ENCODE data around the gene GAL3ST3. TPM values are rescaled to one million over a fixed set of nuclear protein-coding genes. Genes with fewer than 3 reads are reported as not detected.
"Not testable (repeated sequence)": the region's sequence is repeated elsewhere in the genome, so short reads cannot be mapped to it uniquely, and the experiment has no call there.

Gene GAL3ST3
- total RNA-seq, 3 donors from 2014 or later: not detected

- Mint-ChIP-seq H3K27me3 (ENCODE audit: low read depth) (peaks cover 12% of the 10 kb centered on the region), H3K9me3 (no peaks in the 10 kb centered on the region)
Observed at GRCh38 chr11:66017321-66017720, 31.6 kb downstream of the GAL3ST3 start.

GRCh38 chr11:66016793-66017177, 32.2 kb downstream of the GAL3ST3 start:
- no peaks in the 10 kb centered on the region for H3K9me3 Mint-ChIP-seq

More at GRCh38 chr11:66017321-66017720, 31.6 kb downstream of the GAL3ST3 start:
- Mint-ChIP-seq H3K4me1 (ENCODE audit: low read depth) (peaks cover 11% of the 10 kb centered on the region), H3K4me3 (no peak overlapping the region), H3K36me3 (ENCODE audit: insufficient read depth) (no peaks in the 10 kb centered on the region)
- peak; percentile 49 for DNase-seq
- peak in 1 of 2 donors; percentile 17 for ATAC-seq

GRCh38 chr11:66015936-66016792, 32.8 kb downstream of the GAL3ST3 start:
- Mint-ChIP-seq H3K36me3 (ENCODE audit: insufficient read depth) (no peaks in the 10 kb centered on the region), H3K9me3 (no peaks in the 10 kb centered on the region), H3K27me3 (ENCODE audit: low read depth) (peaks cover 16% of the 10 kb centered on the region), H3K4me1 (ENCODE audit: low read depth) (peaks cover 10% of the 10 kb centered on the region), H3K4me3 (no peak overlapping the region)
- no peak for DNase-seq
- ATAC-seq: no peak

More at GRCh38 chr11:66016793-66017177, 32.2 kb downstream of the GAL3ST3 start:
- H3K27me3 Mint-ChIP-seq (ENCODE audit: low read depth): peaks cover 12% of the 10 kb centered on the region
- H3K4me3 Mint-ChIP-seq: no peak overlapping the region
- H3K36me3 Mint-ChIP-seq (ENCODE audit: insufficient read depth): no peaks in the 10 kb centered on the region
- H3K4me1 Mint-ChIP-seq (ENCODE audit: low read depth): peaks cover 11% of the 10 kb centered on the region
- no peak for ATAC-seq
- no peak for DNase-seq

GRCh38 chr11:66015454-66015881, 33.5 kb downstream of the GAL3ST3 start:
- Mint-ChIP-seq H3K9me3 (no peaks in the 10 kb centered on the region), H3K4me1 (ENCODE audit: low read depth) (peaks cover 8% of the 10 kb centered on the region), H3K36me3 (ENCODE audit: insufficient read depth) (no peaks in the 10 kb centered on the region), H3K4me3 (no peak overlapping the region), H3K27me3 (ENCODE audit: low read depth) (peaks cover 17% of the 10 kb centered on the region)
- ATAC-seq: no peak
- no peak for DNase-seq

- H3K4me1 Mint-ChIP-seq (ENCODE audit: low read depth): peaks cover 6% of the 10 kb centered on the region
- H3K9me3 Mint-ChIP-seq: no peaks in the 10 kb centered on the region
Observed at GRCh38 chr11:66014804-66015453, 34.0 kb downstream of the GAL3ST3 start.

GRCh38 chr11:66013762-66014100, 35.2 kb downstream of the GAL3ST3 start:
- H3K27me3 Mint-ChIP-seq (ENCODE audit: low read depth): peaks cover 22% of the 10 kb centered on the region
- H3K36me3 Mint-ChIP-seq (ENCODE audit: insufficient read depth): no peaks in the 10 kb centered on the region
- H3K4me1 Mint-ChIP-seq (ENCODE audit: low read depth): peaks cover 6% of the 10 kb centered on the region
- ATAC-seq (no peak), DNase-seq (no peak)
- H3K9me3 Mint-ChIP-seq: no peaks in the 10 kb centered on the region
- no peak overlapping the region for H3K4me3 Mint-ChIP-seq

More at GRCh38 chr11:66014804-66015453, 34.0 kb downstream of the GAL3ST3 start:
- DNase-seq (no peak), ATAC-seq (no peak)
- H3K27me3 Mint-ChIP-seq (ENCODE audit: low read depth): peaks cover 22% of the 10 kb centered on the region
- no peaks in the 10 kb centered on the region for H3K36me3 Mint-ChIP-seq (ENCODE audit: insufficient read depth)
- no peak overlapping the region for H3K4me3 Mint-ChIP-seq

GRCh38 chr11:66012946-66013761, 35.8 kb downstream of the GAL3ST3 start:
- ATAC-seq: no peak
- no peaks in the 10 kb centered on the region for H3K9me3 Mint-ChIP-seq
- peaks cover 6% of the 10 kb centered on the region for H3K4me1 Mint-ChIP-seq (ENCODE audit: low read depth)
- H3K36me3 Mint-ChIP-seq (ENCODE audit: insufficient read depth): no peaks in the 10 kb centered on the region
- DNase-seq: no peak
- peaks cover 22% of the 10 kb centered on the region for H3K27me3 Mint-ChIP-seq (ENCODE audit: low read depth)
- no peak overlapping the region for H3K4me3 Mint-ChIP-seq

GRCh38 chr11:66012371-66012945, 36.5 kb downstream of the GAL3ST3 start:
- no peak for DNase-seq
- H3K36me3 Mint-ChIP-seq (ENCODE audit: insufficient read depth): no peaks in the 10 kb centered on the region
- no peak overlapping the region for H3K4me3 Mint-ChIP-seq
- no peak for ATAC-seq
- H3K9me3 Mint-ChIP-seq: no peaks in the 10 kb centered on the region
- peaks cover 22% of the 10 kb centered on the region for H3K27me3 Mint-ChIP-seq (ENCODE audit: low read depth)
- peaks cover 3% of the 10 kb centered on the region for H3K4me1 Mint-ChIP-seq (ENCODE audit: low read depth)

GRCh38 chr11:66011785-66012303, 37.1 kb downstream of the GAL3ST3 start, which contains the start of gene CST6:
CST6 (plus strand) TSS chr11:66012008; CDS start chr11:66012045, 37 bp downstream.
- DNase-seq: no peak
- Mint-ChIP-seq H3K36me3 (ENCODE audit: insufficient read depth) (no peaks in the 10 kb centered on the region), H3K27me3 (ENCODE audit: low read depth) (peaks cover 22% of the 10 kb centered on the region), H3K4me3 (no peak within 1 kb of the TSS), H3K9me3 (no peaks in the 10 kb centered on the region), H3K4me1 (ENCODE audit: low read depth) (no peaks in the 10 kb centered on the region)
- ATAC-seq: peak; percentile 37 to 49

GRCh38 chr11:66011239-66011784, 37.6 kb downstream of the GAL3ST3 start:
- Mint-ChIP-seq H3K27me3 (ENCODE audit: low read depth) (peaks cover 22% of the 10 kb centered on the region), H3K4me3 (no peak overlapping the region), H3K4me1 (ENCODE audit: low read depth) (no peaks in the 10 kb centered on the region), H3K36me3 (ENCODE audit: insufficient read depth) (no peaks in the 10 kb centered on the region), H3K9me3 (no peaks in the 10 kb centered on the region)
- DNase-seq (no peak), ATAC-seq (no peak)

- not testable (repeated sequence) for DNase-seq; H3K4me1 Mint-ChIP-seq (ENCODE audit: low read depth); H3K9me3 Mint-ChIP-seq; ATAC-seq; H3K4me3 Mint-ChIP-seq; H3K36me3 Mint-ChIP-seq (ENCODE audit: insufficient read depth)
- H3K27me3 Mint-ChIP-seq (ENCODE audit: low read depth): peaks cover 22% of the 10 kb centered on the region
Observed at GRCh38 chr11:66010036-66010435, 38.9 kb downstream of the GAL3ST3 start.

GRCh38 chr11:66008468-66009101, 40.4 kb downstream of the GAL3ST3 start:
- DNase-seq (no peak), ATAC-seq (no peak)
- Mint-ChIP-seq H3K9me3 (no peaks in the 10 kb centered on the region), H3K4me3 (no peak overlapping the region), H3K36me3 (ENCODE audit: insufficient read depth) (peaks cover 10% of the 10 kb centered on the region), H3K27me3 (ENCODE audit: low read depth) (peaks cover 19% of the 10 kb centered on the region), H3K4me1 (ENCODE audit: low read depth) (peaks cover under 1% of the 10 kb centered on the region)

GRCh38 chr11:66008095-66008467, 40.9 kb downstream of the GAL3ST3 start:
- Mint-ChIP-seq H3K27me3 (ENCODE audit: low read depth) (peaks cover 15% of the 10 kb centered on the region), H3K36me3 (ENCODE audit: insufficient read depth) (peaks cover 10% of the 10 kb centered on the region), H3K9me3 (no peaks in the 10 kb centered on the region), H3K4me1 (ENCODE audit: low read depth) (peaks cover 5% of the 10 kb centered on the region), H3K4me3 (no peak overlapping the region)
- DNase-seq: no peak
- no peak for ATAC-seq

Data from activated T-cell treated with anti-CD3 and anti-CD28 coated beads, Interleukin-2, amount 50 U/mL, for 4 hours (primary cell).